PFSK-1 (cell line): Measurements from ENCODE around the gene PJA2.

ENCODE experiments used
- FOXP2 ChIP-seq: optimal IDR thresholded peaks from 2 replicates; pipeline ENCODE3; 2011; ENCODE audit warnings: borderline replicate concordance, control low read depth, inconsistent platforms; ENCODE audit not compliant: insufficient read depth; ENCODE audit errors: extremely low read length, extremely low read depth
- POLR2AphosphoS5 ChIP-seq: IDR thresholded peaks from 2 replicates; pipeline ENCODE4 v1.6.1; 2012; ENCODE audit warnings: low read depth, mild to moderate bottlenecking, control low read depth, low read length, moderate library complexity
- REST ChIP-seq, 2 experiments: IDR thresholded peaks; 2 replicates each; pipeline versions ENCODE4 v1.6.1 to v1.8.0; 2011 to 2012; ENCODE audit warnings: low read depth in 2 of 2, low read length in 2 of 2, control low read depth in 1 of 2, inconsistent platforms in 1 of 2, mild to moderate bottlenecking in 1 of 2, moderate library complexity in 1 of 2; ENCODE audit not compliant: insufficient read depth in 1 of 2
- SIN3A ChIP-seq: IDR thresholded peaks from 2 replicates; pipeline ENCODE4 v1.6.1; 2012; ENCODE audit warnings: mild to moderate bottlenecking, low read length, moderate library complexity, borderline replicate concordance; ENCODE audit not compliant: insufficient read depth
- TAF1 ChIP-seq: IDR thresholded peaks from 2 replicates; pipeline ENCODE4 v1.6.1; 2012; ENCODE audit warnings: low read length, control low read depth, borderline replicate concordance; ENCODE audit not compliant: insufficient read depth

Gene PJA2

GRCh38 chr5:109365653-109366052 is 44.1 kb downstream of the PJA2 start:
- TF ChIP-seq POLR2AphosphoS5 (no peak), TAF1 (no peak), REST (IDR thresholded peaks at IDR 0.05; ENCODE audit: insufficient read depth in 1 of 2, low read depth in 2 of 2, low read length in 2 of 2) (no peak), FOXP2 (no peak), SIN3A (no peak)

- no peak for TF ChIP-seq TAF1
These were observed 44.8 kb downstream of the PJA2 start for GRCh38 chr5:109364977-109365376.

- TF ChIP-seq POLR2AphosphoS5 (no peak), TAF1 (no peak), FOXP2 (no peak), SIN3A (no peak), REST (IDR thresholded peaks at IDR 0.05; ENCODE audit: insufficient read depth in 1 of 2, low read depth in 2 of 2, low read length in 2 of 2) (no peak)
These were observed 50.1 kb downstream of the PJA2 start for GRCh38 chr5:109359642-109360041.

GRCh38 chr5:109357807-109358206 is 52.0 kb downstream of the PJA2 start:
- TF ChIP-seq REST (IDR thresholded peaks at IDR 0.05; ENCODE audit: insufficient read depth in 1 of 2, low read depth in 2 of 2, low read length in 2 of 2) (no peak), TAF1 (no peak), SIN3A (no peak)

DNA sequence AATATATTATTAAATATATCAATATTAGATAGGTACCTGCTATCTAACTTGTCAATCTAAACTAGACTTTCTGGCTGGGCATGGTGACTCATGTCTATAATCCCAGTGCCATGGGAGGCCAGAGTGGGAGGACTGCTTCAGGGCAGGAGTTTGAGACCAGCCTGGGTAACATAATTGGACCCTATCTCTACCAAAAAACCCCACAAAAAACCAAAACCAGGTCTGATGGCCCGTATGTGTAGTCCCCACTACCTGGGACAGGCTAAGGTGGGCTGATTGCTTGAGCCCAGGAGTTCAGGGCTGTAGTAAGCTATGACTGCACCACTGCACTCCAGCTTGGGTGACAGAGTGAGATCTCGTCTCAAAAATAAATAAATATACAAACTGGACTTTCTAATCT is 55.0 kb downstream of the PJA2 start:
- TF ChIP-seq REST (IDR thresholded peaks at IDR 0.05; ENCODE audit: insufficient read depth in 1 of 2, low read depth in 2 of 2, low read length in 2 of 2) (no peak), SIN3A (no peak), TAF1 (no peak), POLR2AphosphoS5 (no peak)
